ENCODE data around the gene KCNH8. TPM values are rescaled to one million over a fixed set of nuclear protein-coding genes. Genes with fewer than 3 reads are reported as not detected.

KCNH8 gene
- total RNA-seq, 1 donor from 2014 or later: not detected

GRCh38 chr3:19270481-19270880 lies 122.2 kb downstream of the KCNH8 start:
- no peak for DNase-seq (ENCODE audit: low spot score)

GRCh38 chr3:19272296-19272695 lies 124.0 kb downstream of the KCNH8 start:
- H3K27ac Mint-ChIP-seq: no peak overlapping the region
- H3K36me3 Mint-ChIP-seq (ENCODE audit: low read depth): no peaks in the 10 kb centered on the region
- no peaks in the 10 kb centered on the region for H3K27me3 Mint-ChIP-seq (ENCODE audit: low read depth)
- no peak for DNase-seq (ENCODE audit: low spot score)
- intact Hi-C loops (cut with micrococcal nuclease): no loop called here
- H3K9me3 Mint-ChIP-seq: no peaks in the 10 kb centered on the region
- H3K4me1 Mint-ChIP-seq (ENCODE audit: low read depth): no peaks in the 10 kb centered on the region
- H3K4me3 Mint-ChIP-seq (ENCODE audit: low read depth): no peak overlapping the region

More at GRCh38 chr3:19270481-19270880, 122.2 kb downstream of the KCNH8 start:
- no peaks in the 10 kb centered on the region for H3K4me1 Mint-ChIP-seq (ENCODE audit: low read depth)
- H3K4me3 Mint-ChIP-seq (ENCODE audit: low read depth): no peak overlapping the region
- no peaks in the 10 kb centered on the region for H3K9me3 Mint-ChIP-seq
- intact Hi-C loops (cut with micrococcal nuclease): no loop called here
- H3K27ac Mint-ChIP-seq: no peak overlapping the region
- H3K36me3 Mint-ChIP-seq (ENCODE audit: low read depth): no peaks in the 10 kb centered on the region
- no peaks in the 10 kb centered on the region for H3K27me3 Mint-ChIP-seq (ENCODE audit: low read depth)

- no peak for DNase-seq (ENCODE audit: low spot score)
- Mint-ChIP-seq H3K36me3 (ENCODE audit: low read depth) (no peaks in the 10 kb centered on the region), H3K27ac (no peak overlapping the region), H3K27me3 (ENCODE audit: low read depth) (no peaks in the 10 kb centered on the region), H3K4me3 (ENCODE audit: low read depth) (no peak overlapping the region), H3K9me3 (no peaks in the 10 kb centered on the region), H3K4me1 (ENCODE audit: low read depth) (no peaks in the 10 kb centered on the region)
- intact Hi-C loops (cut with micrococcal nuclease): no loop called here
These were observed 124.8 kb downstream of the KCNH8 start for GRCh38 chr3:19273091-19273490.

- H3K27me3 Mint-ChIP-seq (ENCODE audit: low read depth): no peaks in the 10 kb centered on the region
- no peak overlapping the region for H3K4me3 Mint-ChIP-seq (ENCODE audit: low read depth)
These were observed 126.3 kb downstream of the KCNH8 start for GRCh38 chr3:19274576-19274975.

GRCh38 chr3:19284974-19285373 lies 136.7 kb downstream of the KCNH8 start:
- Mint-ChIP-seq H3K27me3 (ENCODE audit: low read depth) (no peaks in the 10 kb centered on the region), H3K4me3 (ENCODE audit: low read depth) (no peak overlapping the region), H3K4me1 (ENCODE audit: low read depth) (no peaks in the 10 kb centered on the region), H3K27ac (no peak overlapping the region), H3K36me3 (ENCODE audit: low read depth) (no peaks in the 10 kb centered on the region), H3K9me3 (no peaks in the 10 kb centered on the region)
- DNase-seq (ENCODE audit: low spot score): no peak
- intact Hi-C loops (cut with micrococcal nuclease): no loop called here

More at GRCh38 chr3:19274576-19274975, 126.3 kb downstream of the KCNH8 start:
- no peaks in the 10 kb centered on the region for H3K36me3 Mint-ChIP-seq (ENCODE audit: low read depth)
- no peaks in the 10 kb centered on the region for H3K4me1 Mint-ChIP-seq (ENCODE audit: low read depth)
- no peak overlapping the region for H3K27ac Mint-ChIP-seq
- H3K9me3 Mint-ChIP-seq: no peaks in the 10 kb centered on the region
- intact Hi-C loops (cut with micrococcal nuclease): no loop called here
- no peak for DNase-seq (ENCODE audit: low spot score)

GRCh38 chr3:19293295-19293694 lies 145.0 kb downstream of the KCNH8 start:
- Mint-ChIP-seq H3K27me3 (ENCODE audit: low read depth) (no peaks in the 10 kb centered on the region), H3K9me3 (no peaks in the 10 kb centered on the region), H3K27ac (no peak overlapping the region), H3K4me3 (ENCODE audit: low read depth) (no peak overlapping the region), H3K4me1 (ENCODE audit: low read depth) (no peaks in the 10 kb centered on the region), H3K36me3 (ENCODE audit: low read depth) (no peaks in the 10 kb centered on the region)
- intact Hi-C loops (cut with micrococcal nuclease): no loop called here
- no peak for DNase-seq (ENCODE audit: low spot score)

- no peak overlapping the region for H3K4me3 Mint-ChIP-seq (ENCODE audit: low read depth)
- DNase-seq (ENCODE audit: low spot score): no peak
- H3K4me1 Mint-ChIP-seq (ENCODE audit: low read depth): no peaks in the 10 kb centered on the region
- no peaks in the 10 kb centered on the region for H3K36me3 Mint-ChIP-seq (ENCODE audit: low read depth)
- H3K9me3 Mint-ChIP-seq: no peaks in the 10 kb centered on the region
- intact Hi-C loops (cut with micrococcal nuclease): no loop called here
- no peaks in the 10 kb centered on the region for H3K27me3 Mint-ChIP-seq (ENCODE audit: low read depth)
- H3K27ac Mint-ChIP-seq: no peak overlapping the region
These were observed 146.9 kb downstream of the KCNH8 start for GRCh38 chr3:19295208-19295607.

GRCh38 chr3:19331931-19332330 lies 183.6 kb downstream of the KCNH8 start:
- Mint-ChIP-seq H3K27ac (no peak overlapping the region), H3K4me1 (ENCODE audit: low read depth) (no peaks in the 10 kb centered on the region), H3K27me3 (ENCODE audit: low read depth) (no peaks in the 10 kb centered on the region), H3K9me3 (no peaks in the 10 kb centered on the region), H3K36me3 (ENCODE audit: low read depth) (no peaks in the 10 kb centered on the region), H3K4me3 (ENCODE audit: low read depth) (no peak overlapping the region)
- intact Hi-C loops (cut with micrococcal nuclease): no loop called here
- no peak for DNase-seq (ENCODE audit: low spot score)

GRCh38 chr3:19334120-19334519 lies 185.8 kb downstream of the KCNH8 start:
- H3K4me3 Mint-ChIP-seq (ENCODE audit: low read depth): no peak overlapping the region
- H3K27me3 Mint-ChIP-seq (ENCODE audit: low read depth): no peaks in the 10 kb centered on the region
- intact Hi-C loops (cut with micrococcal nuclease): no loop called here
- H3K27ac Mint-ChIP-seq: no peak overlapping the region
- no peaks in the 10 kb centered on the region for H3K4me1 Mint-ChIP-seq (ENCODE audit: low read depth)
- DNase-seq (ENCODE audit: low spot score): no peak
- no peaks in the 10 kb centered on the region for H3K9me3 Mint-ChIP-seq
- H3K36me3 Mint-ChIP-seq (ENCODE audit: low read depth): no peaks in the 10 kb centered on the region

GRCh38 chr3:19338769-19339168 lies 190.5 kb downstream of the KCNH8 start:
- Mint-ChIP-seq H3K4me1 (ENCODE audit: low read depth) (no peaks in the 10 kb centered on the region), H3K4me3 (ENCODE audit: low read depth) (no peak overlapping the region), H3K9me3 (no peaks in the 10 kb centered on the region), H3K27ac (no peak overlapping the region), H3K36me3 (ENCODE audit: low read depth) (no peaks in the 10 kb centered on the region), H3K27me3 (ENCODE audit: low read depth) (no peaks in the 10 kb centered on the region)
- intact Hi-C loops (cut with micrococcal nuclease): no loop called here
- no peak for DNase-seq (ENCODE audit: low spot score)

- H3K27me3 Mint-ChIP-seq (ENCODE audit: low read depth): peaks cover 2% of the 10 kb centered on the region
- H3K36me3 Mint-ChIP-seq (ENCODE audit: low read depth): no peaks in the 10 kb centered on the region
- intact Hi-C loops (cut with micrococcal nuclease): no loop called here
- DNase-seq (ENCODE audit: low spot score): no peak
- H3K27ac Mint-ChIP-seq: no peak overlapping the region
- peaks cover under 1% of the 10 kb centered on the region for H3K4me1 Mint-ChIP-seq (ENCODE audit: low read depth)
- no peak overlapping the region for H3K4me3 Mint-ChIP-seq (ENCODE audit: low read depth)
- no peaks in the 10 kb centered on the region for H3K9me3 Mint-ChIP-seq
These were observed 194.1 kb downstream of the KCNH8 start for GRCh38 chr3:19342389-19342788.

GRCh38 chr3:19346759-19347158 lies 198.4 kb downstream of the KCNH8 start:
- Mint-ChIP-seq H3K27ac (no peak overlapping the region), H3K27me3 (ENCODE audit: low read depth) (peaks cover 7% of the 10 kb centered on the region), H3K4me3 (ENCODE audit: low read depth) (no peak overlapping the region), H3K9me3 (no peaks in the 10 kb centered on the region), H3K36me3 (ENCODE audit: low read depth) (no peaks in the 10 kb centered on the region), H3K4me1 (ENCODE audit: low read depth) (peaks cover 4% of the 10 kb centered on the region)
- intact Hi-C loops (cut with micrococcal nuclease): no loop called here
- no peak for DNase-seq (ENCODE audit: low spot score)

- H3K27ac Mint-ChIP-seq: no peak overlapping the region
- peaks cover 4% of the 10 kb centered on the region for H3K4me1 Mint-ChIP-seq (ENCODE audit: low read depth)
- no peaks in the 10 kb centered on the region for H3K36me3 Mint-ChIP-seq (ENCODE audit: low read depth)
- no peaks in the 10 kb centered on the region for H3K9me3 Mint-ChIP-seq
- H3K4me3 Mint-ChIP-seq (ENCODE audit: low read depth): no peak overlapping the region
- intact Hi-C loops (cut with micrococcal nuclease): loop anchor here (2.0 kb wide), 2 partner anchors 195 to 519 kb away; no protein-coding TSS in a partner anchor
- H3K27me3 Mint-ChIP-seq (ENCODE audit: low read depth): peaks cover 7% of the 10 kb centered on the region
- DNase-seq (ENCODE audit: low spot score): no peak
These were observed 199.4 kb downstream of the KCNH8 start for GRCh38 chr3:19347671-19348070.

GRCh38 chr3:19348500-19348899 lies 200.2 kb downstream of the KCNH8 start:
- H3K4me1 Mint-ChIP-seq (ENCODE audit: low read depth): peaks cover 4% of the 10 kb centered on the region
- H3K4me3 Mint-ChIP-seq (ENCODE audit: low read depth): no peak overlapping the region
- intact Hi-C loops (cut with micrococcal nuclease): loop anchor here (2.0 kb wide), 2 partner anchors 194 to 518 kb away; no protein-coding TSS in a partner anchor
- H3K27ac Mint-ChIP-seq: no peak overlapping the region
- no peaks in the 10 kb centered on the region for H3K36me3 Mint-ChIP-seq (ENCODE audit: low read depth)
- H3K27me3 Mint-ChIP-seq (ENCODE audit: low read depth): peaks cover 7% of the 10 kb centered on the region
- H3K9me3 Mint-ChIP-seq: no peaks in the 10 kb centered on the region
- no peak for DNase-seq (ENCODE audit: low spot score)
